Measurements from ENCODE around the gene CABLES2. TPM values are rescaled to one million over a fixed set of nuclear protein-coding genes. Genes with fewer than 3 reads are reported as not detected.

Gene CABLES2
- total RNA-seq, 4 donors from 2014 or later, result 2.0 to 3.8 (median 2.2) TPM

DNA sequence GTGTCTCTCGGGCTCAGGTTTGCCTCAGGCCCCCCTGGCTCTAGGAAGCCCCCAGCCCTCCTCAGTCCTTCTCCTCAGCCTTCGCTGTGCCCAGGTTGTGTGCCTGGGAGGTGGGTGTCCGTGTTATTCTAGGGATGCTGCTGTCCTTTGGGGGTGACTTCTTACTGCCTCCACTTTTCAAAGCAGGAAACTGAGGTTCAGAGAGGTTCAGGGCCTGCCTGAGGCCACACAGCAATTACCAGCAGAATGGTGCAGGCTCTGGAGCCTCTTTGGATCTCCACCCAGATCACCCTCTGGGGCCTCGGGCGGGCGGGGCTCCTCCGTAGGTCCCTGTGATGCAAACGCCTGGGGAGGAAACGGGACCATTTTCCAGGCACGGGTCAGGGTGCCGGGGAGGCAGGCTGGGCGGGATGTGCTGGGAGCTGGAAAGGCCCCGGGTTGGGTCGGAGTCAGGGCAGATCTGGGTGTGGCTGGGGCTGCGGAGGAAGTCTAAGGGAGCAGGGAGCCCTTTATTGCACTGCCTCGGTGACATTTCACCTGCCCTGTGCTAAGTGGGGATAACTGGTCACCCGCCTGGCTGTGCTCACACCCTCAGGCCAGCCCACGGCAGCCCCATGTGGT lies 45.5 kb upstream of the CABLES2 start:
- no peak for DNase-seq
- Histone ChIP-seq H3K9me3 (no peaks in the 10 kb centered on the region), H3K27ac (no peak overlapping the region), H3K4me1 (no peaks in the 10 kb centered on the region), H3K4me3 (no peak overlapping the region), H3K36me3 (no peaks in the 10 kb centered on the region), H3K27me3 (peaks cover 0 to 97% (median 0%) of the 10 kb centered on the region in 4 donors)
- WGBS, 2 donors, result 31 to 60% methylated on average over 1 to 8 of the region's 18 CpGs
- intact Hi-C loops (cut with DNase I), result no loop called here
- TF ChIP-seq POLR2A (IDR thresholded peaks at IDR 0.05), result no peak
- TF ChIP-seq, protein P1, sequence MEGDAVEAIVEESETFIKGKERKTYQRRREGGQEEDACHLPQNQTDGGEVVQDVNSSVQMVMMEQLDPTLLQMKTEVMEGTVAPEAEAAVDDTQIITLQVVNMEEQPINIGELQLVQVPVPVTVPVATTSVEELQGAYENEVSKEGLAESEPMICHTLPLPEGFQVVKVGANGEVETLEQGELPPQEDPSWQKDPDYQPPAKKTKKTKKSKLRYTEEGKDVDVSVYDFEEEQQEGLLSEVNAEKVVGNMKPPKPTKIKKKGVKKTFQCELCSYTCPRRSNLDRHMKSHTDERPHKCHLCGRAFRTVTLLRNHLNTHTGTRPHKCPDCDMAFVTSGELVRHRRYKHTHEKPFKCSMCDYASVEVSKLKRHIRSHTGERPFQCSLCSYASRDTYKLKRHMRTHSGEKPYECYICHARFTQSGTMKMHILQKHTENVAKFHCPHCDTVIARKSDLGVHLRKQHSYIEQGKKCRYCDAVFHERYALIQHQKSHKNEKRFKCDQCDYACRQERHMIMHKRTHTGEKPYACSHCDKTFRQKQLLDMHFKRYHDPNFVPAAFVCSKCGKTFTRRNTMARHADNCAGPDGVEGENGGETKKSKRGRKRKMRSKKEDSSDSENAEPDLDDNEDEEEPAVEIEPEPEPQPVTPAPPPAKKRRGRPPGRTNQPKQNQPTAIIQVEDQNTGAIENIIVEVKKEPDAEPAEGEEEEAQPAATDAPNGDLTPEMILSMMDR (IDR thresholded peaks at IDR 0.05), result no peak

DNA sequence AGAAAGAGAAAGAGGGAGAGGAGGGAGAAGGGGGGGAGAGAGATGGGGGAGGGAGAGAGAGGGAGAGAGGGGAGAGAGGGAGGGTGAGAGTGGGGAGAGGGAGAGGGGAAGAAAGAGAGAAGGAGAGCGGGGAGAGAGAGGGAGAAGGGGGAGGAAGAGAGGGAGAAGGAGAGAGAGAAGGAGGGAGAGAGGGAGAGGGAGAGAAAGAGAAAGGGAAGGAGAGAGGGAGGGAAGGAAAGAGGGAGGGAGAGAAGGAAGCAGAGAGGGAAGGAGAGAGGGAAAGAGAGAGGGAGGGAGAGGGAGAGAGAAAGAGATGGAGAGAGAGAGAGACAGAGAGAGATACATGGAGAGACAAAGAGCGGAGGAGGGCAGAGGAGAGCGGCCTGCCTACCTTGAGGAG lies 44.9 kb upstream of the CABLES2 start:
- Histone ChIP-seq H3K9me3 (no peaks in the 10 kb centered on the region), H3K27me3 (peaks cover 0 to 97% (median 0%) of the 10 kb centered on the region in 4 donors), H3K36me3 (no peaks in the 10 kb centered on the region), H3K4me1 (no peaks in the 10 kb centered on the region), H3K27ac (no peak overlapping the region), H3K4me3 (no peak overlapping the region)
- DNase-seq, result no peak
- WGBS, 2 donors, result 84 to 89% methylated on average over 3 of the region's 3 CpGs
- intact Hi-C loops (cut with DNase I), result no loop called here
- TF ChIP-seq, protein P1 (IDR thresholded peaks at IDR 0.05), result no peak
- no peak for TF ChIP-seq POLR2A (IDR thresholded peaks at IDR 0.05)

DNA sequence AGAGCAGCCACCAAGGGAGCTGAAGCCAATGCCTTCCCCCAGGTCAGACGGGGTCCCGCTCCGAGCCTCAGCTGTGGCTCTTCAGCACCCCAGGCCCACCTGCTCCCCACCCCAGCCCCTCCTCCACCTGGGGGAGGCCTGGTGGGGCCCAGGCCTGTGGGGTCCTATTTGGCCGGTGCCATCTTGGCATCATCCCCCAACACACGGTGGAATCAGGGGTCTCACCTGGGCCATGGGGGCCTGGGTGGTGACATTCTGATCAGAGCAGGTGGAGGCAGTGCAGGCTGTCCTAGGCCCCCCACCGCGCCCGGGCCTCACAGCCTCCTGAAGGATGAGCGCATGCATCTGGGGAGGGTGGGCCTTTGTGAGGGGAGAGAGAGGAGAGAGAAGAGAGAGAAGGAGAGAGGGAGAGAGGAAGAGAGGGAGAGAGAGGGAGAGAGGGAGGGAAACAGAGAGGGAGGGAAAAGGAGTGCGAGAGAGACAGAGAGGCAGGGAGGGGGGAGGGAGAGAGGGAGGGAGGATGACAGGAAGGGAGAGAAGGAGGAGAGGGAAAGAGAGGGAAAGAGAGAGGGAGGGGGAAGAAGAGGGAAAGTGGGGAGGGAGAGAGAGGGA lies 44.2 kb upstream of the CABLES2 start:
- no peaks in the 10 kb centered on the region for H3K36me3 ChIP-seq
- H3K27me3 ChIP-seq, result peaks cover 0 to 97% (median 0%) of the 10 kb centered on the region in 4 donors
- no peaks in the 10 kb centered on the region for H3K4me1 ChIP-seq
- H3K27ac ChIP-seq, result no peak overlapping the region
- WGBS, 2 donors, result 31% methylated on average over 4 of the region's 10 CpGs; no CpG with 5 or more reads in 1 of the 2 donors
- no peaks in the 10 kb centered on the region for H3K9me3 ChIP-seq
- intact Hi-C loops (cut with DNase I), result no loop called here
- no peak overlapping the region for H3K4me3 ChIP-seq
- no peak for DNase-seq
- TF ChIP-seq POLR2A (IDR thresholded peaks at IDR 0.05), result no peak
- TF ChIP-seq, protein P1 (IDR thresholded peaks at IDR 0.05), result no peak

DNA sequence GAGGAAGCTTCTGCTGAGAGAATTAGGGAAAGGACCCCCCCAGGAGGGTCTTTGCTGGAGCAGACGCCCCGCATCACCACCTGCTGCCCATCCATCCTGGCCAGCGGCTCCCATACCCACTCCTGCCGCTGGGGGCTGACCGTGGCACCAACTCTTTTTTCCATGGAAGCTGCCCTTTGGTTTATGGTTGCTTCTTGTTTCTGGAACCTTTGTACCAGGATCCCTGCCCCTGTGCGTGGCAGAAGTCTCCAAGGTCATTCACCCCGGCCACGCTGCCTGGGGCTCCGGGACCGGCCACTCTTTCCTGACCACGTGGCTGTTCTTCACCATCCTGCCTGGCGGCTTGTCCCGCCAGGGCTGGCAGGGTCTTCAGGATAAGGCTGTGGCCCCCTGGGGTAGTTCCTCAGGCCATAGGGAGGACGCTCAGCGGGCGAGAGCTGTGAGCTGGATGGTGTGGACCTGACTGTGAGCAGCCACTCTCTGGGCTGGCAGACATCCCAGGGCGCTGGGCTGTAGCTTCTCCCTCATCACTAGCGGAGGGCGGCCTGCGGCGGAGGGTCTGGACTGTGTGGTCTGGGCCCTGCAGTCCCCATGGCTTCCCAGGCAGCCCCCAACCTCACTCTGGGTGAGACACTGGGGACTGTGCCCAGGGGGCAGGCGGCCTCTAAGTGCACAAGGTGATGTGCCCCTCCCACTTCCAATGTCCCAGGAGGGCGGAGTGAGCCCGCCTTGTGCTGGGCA lies 43.0 kb upstream of the CABLES2 start:
- Histone ChIP-seq H3K27ac (no peak overlapping the region), H3K9me3 (no peaks in the 10 kb centered on the region), H3K36me3 (no peaks in the 10 kb centered on the region), H3K4me3 (no peak overlapping the region), H3K27me3 (peaks cover 0 to 96% (median 0%) of the 10 kb centered on the region in 4 donors), H3K4me1 (no peaks in the 10 kb centered on the region)
- TF ChIP-seq, protein P1 (IDR thresholded peaks at IDR 0.05), result no peak
- no peak for TF ChIP-seq POLR2A (IDR thresholded peaks at IDR 0.05)
- DNase-seq, result no peak
- 74% methylated on average over 12 of the region's 24 CpGs; no CpG with 5 or more reads in 1 of the 2 donors for WGBS, 2 donors
- intact Hi-C loops (cut with DNase I), result no loop called here

DNA sequence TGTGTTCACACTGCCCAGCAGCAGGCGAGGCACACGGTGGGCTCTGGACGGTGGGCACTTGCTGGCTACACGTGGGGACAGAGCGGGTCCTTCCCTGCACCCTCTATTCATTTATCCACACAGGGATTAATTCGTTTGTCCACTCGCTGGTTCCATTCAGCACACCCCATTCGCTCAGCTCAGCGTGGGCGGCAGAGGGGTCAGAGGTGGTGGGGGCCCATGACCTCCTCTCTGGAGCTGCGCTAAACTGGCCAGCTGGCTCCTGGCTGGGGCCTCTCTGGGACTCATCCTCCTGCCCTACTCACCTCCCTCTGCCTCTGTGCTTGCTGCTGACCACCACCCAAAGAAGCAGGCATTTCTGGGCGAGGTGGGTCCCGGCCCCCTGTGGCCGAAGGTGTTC lies 41.7 kb upstream of the CABLES2 start:
- Histone ChIP-seq H3K9me3 (no peaks in the 10 kb centered on the region), H3K27me3 (peaks cover 0 to 95% (median 0%) of the 10 kb centered on the region in 4 donors), H3K36me3 (no peaks in the 10 kb centered on the region), H3K4me3 (no peak overlapping the region), H3K27ac (no peak overlapping the region), H3K4me1 (no peaks in the 10 kb centered on the region)
- WGBS, 2 donors, result 49% methylated on average over 3 to 6 of the region's 14 CpGs
- intact Hi-C loops (cut with DNase I), result no loop called here
- DNase-seq, result no peak
- TF ChIP-seq POLR2A (IDR thresholded peaks at IDR 0.05), result no peak
- TF ChIP-seq, protein P1 (IDR thresholded peaks at IDR 0.05), result no peak
